Breast epithelium (tissue), 3 donors: Measurements from ENCODE around the gene ARMC9.

Experiments
- POLR2A ChIP-seq: fragments of 450-650 bp; IDR thresholded peaks from one replicate; pipeline ENCODE4 v1.6.1; 2016; ENCODE audit warnings: antibody characterized with exemption, mild to moderate bottlenecking, moderate library complexity
- POLR2AphosphoS5 ChIP-seq, 3 donors: sonication (generic); formaldehyde crosslinking; IDR thresholded peaks; one replicate each; pipeline ENCODE4 v1.6.1; 2017; ENCODE audit warnings: antibody characterized with exemption in 3 of 3
- TF ChIP-seq, protein P1 (sequence below), 3 donors: fragments of 450-650 bp; IDR thresholded peaks; one replicate each; pipeline ENCODE4 v1.5.1; 2016 to 2017; ENCODE audit warnings: antibody characterized with exemption in 3 of 3, mild to moderate bottlenecking in 3 of 3, moderate library complexity in 3 of 3

DNA sequence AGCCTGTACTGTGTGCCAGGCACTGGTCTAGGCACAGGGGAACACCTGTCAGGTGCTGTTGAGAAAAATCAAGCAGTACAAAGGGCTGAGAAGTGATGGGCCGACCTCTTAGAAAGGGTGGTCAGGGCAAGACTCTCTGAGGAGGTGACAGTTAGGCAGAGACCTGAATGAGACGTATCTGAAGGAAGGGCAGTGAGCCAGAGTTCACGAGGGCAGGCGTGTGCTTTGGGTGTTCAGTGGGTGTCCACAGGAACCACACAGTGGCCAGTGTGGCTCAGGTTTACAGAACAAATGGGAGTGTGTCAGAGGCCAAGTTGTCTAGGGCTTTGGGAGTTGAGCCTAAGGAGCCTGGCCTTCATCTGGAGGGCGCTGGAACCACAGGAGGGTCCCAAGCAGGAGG lies 6.2 kb downstream of the ARMC9 start:
- TF ChIP-seq, protein P1, sequence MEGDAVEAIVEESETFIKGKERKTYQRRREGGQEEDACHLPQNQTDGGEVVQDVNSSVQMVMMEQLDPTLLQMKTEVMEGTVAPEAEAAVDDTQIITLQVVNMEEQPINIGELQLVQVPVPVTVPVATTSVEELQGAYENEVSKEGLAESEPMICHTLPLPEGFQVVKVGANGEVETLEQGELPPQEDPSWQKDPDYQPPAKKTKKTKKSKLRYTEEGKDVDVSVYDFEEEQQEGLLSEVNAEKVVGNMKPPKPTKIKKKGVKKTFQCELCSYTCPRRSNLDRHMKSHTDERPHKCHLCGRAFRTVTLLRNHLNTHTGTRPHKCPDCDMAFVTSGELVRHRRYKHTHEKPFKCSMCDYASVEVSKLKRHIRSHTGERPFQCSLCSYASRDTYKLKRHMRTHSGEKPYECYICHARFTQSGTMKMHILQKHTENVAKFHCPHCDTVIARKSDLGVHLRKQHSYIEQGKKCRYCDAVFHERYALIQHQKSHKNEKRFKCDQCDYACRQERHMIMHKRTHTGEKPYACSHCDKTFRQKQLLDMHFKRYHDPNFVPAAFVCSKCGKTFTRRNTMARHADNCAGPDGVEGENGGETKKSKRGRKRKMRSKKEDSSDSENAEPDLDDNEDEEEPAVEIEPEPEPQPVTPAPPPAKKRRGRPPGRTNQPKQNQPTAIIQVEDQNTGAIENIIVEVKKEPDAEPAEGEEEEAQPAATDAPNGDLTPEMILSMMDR (IDR thresholded peaks at IDR 0.05) = no peak
- no peak for TF ChIP-seq POLR2AphosphoS5 (IDR thresholded peaks at IDR 0.05)
- no peak for TF ChIP-seq POLR2A
